SK-N-SH treated with all-trans-retinoic acid at 6 μM for 48 hours (cell line): Measurements from ENCODE around the gene CCDC187.

Experiments
- BACH2 ChIP-seq: fragments of 250-450 bp; sonication (Bioruptor Pico); IDR thresholded peaks from 2 replicates; pipeline ENCODE4 v1.9.0; 2021; ENCODE audit warnings: mild to moderate bottlenecking, borderline replicate concordance
- CSDC2 ChIP-seq: fragments of 250-450 bp; sonication (Bioruptor Pico); IDR thresholded peaks from 2 replicates; pipeline ENCODE4 v1.5.0; 2020; ENCODE audit warnings: mild to moderate bottlenecking, moderate library complexity
- ISL1 ChIP-seq: fragments of 250-450 bp; sonication (Bioruptor Pico); IDR thresholded peaks from 2 replicates; pipeline ENCODE4 v2.1.2; 2022; ENCODE audit warnings: mild to moderate bottlenecking, moderate library complexity
- TOX ChIP-seq: fragments of 250-450 bp; sonication (Bioruptor Pico); IDR thresholded peaks from 2 replicates; pipeline ENCODE4 v1.8.0; 2021; ENCODE audit warnings: mild to moderate bottlenecking, moderate library complexity, borderline replicate concordance
- ZC3H10 ChIP-seq: fragments of 250-450 bp; sonication (Bioruptor Pico); IDR thresholded peaks from 2 replicates; pipeline ENCODE4 v1.5.1; 2021; ENCODE audit warnings: mild to moderate bottlenecking, moderate library complexity
- ZFP3 ChIP-seq: fragments of 250-450 bp; sonication (Bioruptor Pico); IDR thresholded peaks from 2 replicates; pipeline ENCODE4 v1.5.0; 2020; ENCODE audit warnings: mild to moderate bottlenecking, moderate library complexity
- ZFP30 ChIP-seq: fragments of 450-650 bp; formaldehyde crosslinking; IDR thresholded peaks from 2 replicates; pipeline ENCODE4 v1.5.0; 2022; ENCODE audit warnings: mild to moderate bottlenecking, moderate library complexity
- ZNF565 ChIP-seq: fragments of 450-650 bp; formaldehyde crosslinking; conservative IDR thresholded peaks from 2 replicates; pipeline ENCODE4 v1.5.0; 2020; ENCODE audit warnings: low read depth, mild to moderate bottlenecking, moderate library complexity
- TF ChIP-seq, protein P1 (sequence below): fragments of 250-450 bp; sonication (Bioruptor Pico); IDR thresholded peaks from 2 replicates; pipeline ENCODE4 v1.5.1; 2020; ENCODE audit warnings: low read depth, mild to moderate bottlenecking, moderate library complexity
- TF ChIP-seq, protein P2 (sequence below): fragments of 250-450 bp; sonication (Bioruptor Pico); IDR thresholded peaks from 2 replicates; pipeline ENCODE4 v1.8.0; 2021; ENCODE audit warnings: low read depth, mild to moderate bottlenecking, moderate library complexity, borderline replicate concordance

DNA sequence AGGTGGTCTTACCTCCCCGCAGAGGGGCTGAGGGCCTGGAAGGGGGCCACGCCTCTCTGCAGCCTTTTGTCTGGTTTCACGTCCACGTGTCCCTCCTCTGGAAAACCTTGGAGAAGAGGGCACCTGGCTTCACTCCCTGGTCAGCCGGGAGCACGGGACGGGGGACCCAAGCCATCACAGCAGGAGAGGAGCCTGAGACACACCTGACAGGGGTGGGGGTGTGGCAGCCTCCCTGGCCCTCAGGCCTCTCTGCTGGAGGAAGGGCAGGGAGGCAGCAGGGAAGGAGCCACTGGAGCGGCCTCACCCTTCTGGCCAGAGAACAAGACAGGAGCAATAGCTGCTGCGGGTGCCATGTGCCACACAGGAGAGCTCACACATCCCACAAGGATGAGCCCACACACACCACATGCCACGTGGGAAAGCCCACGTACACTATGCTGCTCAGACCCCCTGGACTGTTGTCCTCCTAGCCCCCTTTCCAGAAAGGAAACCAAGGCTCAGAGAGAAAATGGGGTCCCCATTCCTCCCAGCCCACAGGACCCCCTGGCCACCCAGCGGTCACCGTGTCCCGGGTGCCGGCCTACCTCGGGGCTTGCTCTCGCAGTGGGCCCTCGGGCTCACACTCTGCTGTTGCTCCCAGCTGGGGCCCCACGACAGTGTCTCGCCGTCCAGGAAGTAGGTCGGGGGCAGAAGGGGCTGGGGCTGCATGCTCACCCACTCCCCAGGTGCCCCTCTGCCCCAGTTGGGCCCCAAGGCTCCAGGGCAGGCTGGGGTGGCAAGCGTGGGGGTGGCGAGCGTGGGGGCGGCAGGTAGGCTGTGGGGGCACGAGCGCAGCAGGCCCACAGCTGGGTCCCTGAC, 18.2 kb downstream of the CCDC187 start:
- TF ChIP-seq, protein P1, sequence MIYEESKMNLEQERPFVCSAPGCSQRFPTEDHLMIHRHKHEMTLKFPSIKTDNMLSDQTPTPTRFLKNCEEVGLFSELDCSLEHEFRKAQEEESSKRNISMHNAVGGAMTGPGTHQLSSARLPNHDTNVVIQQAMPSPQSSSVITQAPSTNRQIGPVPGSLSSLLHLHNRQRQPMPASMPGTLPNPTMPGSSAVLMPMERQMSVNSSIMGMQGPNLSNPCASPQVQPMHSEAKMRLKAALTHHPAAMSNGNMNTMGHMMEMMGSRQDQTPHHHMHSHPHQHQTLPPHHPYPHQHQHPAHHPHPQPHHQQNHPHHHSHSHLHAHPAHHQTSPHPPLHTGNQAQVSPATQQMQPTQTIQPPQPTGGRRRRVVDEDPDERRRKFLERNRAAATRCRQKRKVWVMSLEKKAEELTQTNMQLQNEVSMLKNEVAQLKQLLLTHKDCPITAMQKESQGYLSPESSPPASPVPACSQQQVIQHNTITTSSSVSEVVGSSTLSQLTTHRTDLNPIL = no peak
- no peak for TF ChIP-seq BACH2 (CRISPR knock-in tag)
- TF ChIP-seq CSDC2 = no peak
- TF ChIP-seq ZC3H10 (CRISPR knock-in tag) = no peak
- TF ChIP-seq ZFP3 (CRISPR knock-in tag) = no peak
- TF ChIP-seq ZNF565 (CRISPR knock-in tag) = no peak
- TF ChIP-seq, protein P2, sequence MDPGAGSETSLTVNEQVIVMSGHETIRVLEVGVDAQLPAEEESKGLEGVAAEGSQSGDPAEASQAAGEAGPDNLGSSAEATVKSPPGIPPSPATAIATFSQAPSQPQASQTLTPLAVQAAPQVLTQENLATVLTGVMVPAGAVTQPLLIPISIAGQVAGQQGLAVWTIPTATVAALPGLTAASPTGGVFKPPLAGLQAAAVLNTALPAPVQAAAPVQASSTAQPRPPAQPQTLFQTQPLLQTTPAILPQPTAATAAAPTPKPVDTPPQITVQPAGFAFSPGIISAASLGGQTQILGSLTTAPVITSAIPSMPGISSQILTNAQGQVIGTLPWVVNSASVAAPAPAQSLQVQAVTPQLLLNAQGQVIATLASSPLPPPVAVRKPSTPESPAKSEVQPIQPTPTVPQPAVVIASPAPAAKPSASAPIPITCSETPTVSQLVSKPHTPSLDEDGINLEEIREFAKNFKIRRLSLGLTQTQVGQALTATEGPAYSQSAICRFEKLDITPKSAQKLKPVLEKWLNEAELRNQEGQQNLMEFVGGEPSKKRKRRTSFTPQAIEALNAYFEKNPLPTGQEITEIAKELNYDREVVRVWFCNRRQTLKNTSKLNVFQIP = no peak
- no peak for TF ChIP-seq ZFP30
- no peak for TF ChIP-seq ISL1 (CRISPR knock-in tag)
- no peak for TF ChIP-seq TOX (CRISPR knock-in tag)
